ENCODE results near the gene TXLNB.
A peak's percentile ranks its signal among the peaks of the same experiment; 100 is the strongest.

The TXLNB gene

GRCh38 chr6:139330306-139330705 is 38.5 kb upstream of the TXLNB start:
- Histone ChIP-seq H3K4me1 (ENCODE audit: insufficient read depth, low read length, severe bottlenecking) (peaks cover 53% of the 10 kb centered on the region), H4K20me1 (ENCODE audit: insufficient read depth, low read length) (no peaks in the 10 kb centered on the region), H3K9me2 (ENCODE audit: low read depth, low read length) (no peaks in the 10 kb centered on the region), H3K36me3 (ENCODE audit: insufficient read depth, low read length) (no peaks in the 10 kb centered on the region), H3K9ac (ENCODE audit: low read length) (0 out of 2 replicates have a peak overlapping the region, but pooled peaks have one; percentile 14), H3F3A (ENCODE audit: insufficient read depth, low read length) (peaks cover 12% of the 10 kb centered on the region; the same call in 1 of the 2 replicates), H3K27ac (ENCODE audit: low read depth, low read length, poor library complexity, severe bottlenecking) (peak overlapping the region; percentile 76), H2AFZ (ENCODE audit: low read length) (peak overlapping the region; percentile 92), H3K79me2 (ENCODE audit: insufficient read depth, low read length) (no peaks in the 10 kb centered on the region), H3K27me3 (ENCODE audit: insufficient read depth, low read length) (no peaks in the 10 kb centered on the region), H3K4me3 (ENCODE audit: low read depth, low read length, poor library complexity, severe bottlenecking) (no peak overlapping the region), H3K9me3 (ENCODE audit: low read length) (no peaks in the 10 kb centered on the region; the same call in 1 of the 2 replicates), H3K4me2 (ENCODE audit: low read length) (peak overlapping the region; percentile 15; the same call in 1 of the 2 replicates)
- TF ChIP-seq EZH2 (IDR thresholded peaks at IDR 0.05; ENCODE audit: borderline replicate concordance, low read length) (no peak), CTCF (IDR thresholded peaks at IDR 0.05; ENCODE audit: low read length) (no peak)

GRCh38 chr6:139329224-139329623 is 37.4 kb upstream of the TXLNB start:
- Histone ChIP-seq H3K36me3 (ENCODE audit: insufficient read depth, low read length) (no peaks in the 10 kb centered on the region), H3K27ac (ENCODE audit: low read depth, low read length, poor library complexity, severe bottlenecking) (peak overlapping the region; percentile 76), H3K79me2 (ENCODE audit: insufficient read depth, low read length) (no peaks in the 10 kb centered on the region), H3K4me3 (ENCODE audit: low read depth, low read length, poor library complexity, severe bottlenecking) (no peak overlapping the region), H3K4me2 (ENCODE audit: low read length) (no peak overlapping the region), H2AFZ (ENCODE audit: low read length) (no peak overlapping the region), H3K9ac (ENCODE audit: low read length) (no peak overlapping the region), H3K4me1 (ENCODE audit: insufficient read depth, low read length, severe bottlenecking) (peaks cover 56% of the 10 kb centered on the region), H3K27me3 (ENCODE audit: insufficient read depth, low read length) (no peaks in the 10 kb centered on the region), H4K20me1 (ENCODE audit: insufficient read depth, low read length) (no peaks in the 10 kb centered on the region), H3K9me3 (ENCODE audit: low read length) (no peaks in the 10 kb centered on the region; the same call in 1 of the 2 replicates), H3F3A (ENCODE audit: insufficient read depth, low read length) (peaks cover 12% of the 10 kb centered on the region; the same call in 1 of the 2 replicates), H3K9me2 (ENCODE audit: low read depth, low read length) (no peaks in the 10 kb centered on the region)
- TF ChIP-seq EZH2 (IDR thresholded peaks at IDR 0.05; ENCODE audit: borderline replicate concordance, low read length) = no peak
- no peak for TF ChIP-seq CTCF (IDR thresholded peaks at IDR 0.05; ENCODE audit: low read length)

GRCh38 chr6:139327038-139327437 is 35.2 kb upstream of the TXLNB start:
- Histone ChIP-seq H3K4me2 (ENCODE audit: low read length) (peak overlapping the region; percentile 31; the same call in 1 of the 2 replicates), H4K20me1 (ENCODE audit: insufficient read depth, low read length) (no peaks in the 10 kb centered on the region), H2AFZ (ENCODE audit: low read length) (0 out of 2 replicates have a peak overlapping the region, but pooled peaks have one; percentile 6), H3K9me2 (ENCODE audit: low read depth, low read length) (no peaks in the 10 kb centered on the region), H3K4me3 (ENCODE audit: low read depth, low read length, poor library complexity, severe bottlenecking) (no peak overlapping the region), H3K27ac (ENCODE audit: low read depth, low read length, poor library complexity, severe bottlenecking) (peak overlapping the region; percentile 99), H3K9ac (ENCODE audit: low read length) (peak overlapping the region; percentile 46), H3K9me3 (ENCODE audit: low read length) (no peaks in the 10 kb centered on the region; the same call in 1 of the 2 replicates), H3K36me3 (ENCODE audit: insufficient read depth, low read length) (no peaks in the 10 kb centered on the region), H3F3A (ENCODE audit: insufficient read depth, low read length) (peaks cover 12% of the 10 kb centered on the region; the same call in 1 of the 2 replicates), H3K4me1 (ENCODE audit: insufficient read depth, low read length, severe bottlenecking) (peaks cover 78% of the 10 kb centered on the region), H3K27me3 (ENCODE audit: insufficient read depth, low read length) (no peaks in the 10 kb centered on the region), H3K79me2 (ENCODE audit: insufficient read depth, low read length) (no peaks in the 10 kb centered on the region)
- TF ChIP-seq EZH2 (IDR thresholded peaks at IDR 0.05; ENCODE audit: borderline replicate concordance, low read length) (no peak), CTCF (IDR thresholded peaks at IDR 0.05; ENCODE audit: low read length) (no peak)
